Panc1 (cell line): ENCODE measurements around the gene CSF1. TPM values are rescaled to one million over a fixed set of nuclear protein-coding genes. Genes with fewer than 3 reads are reported as not detected.

Source experiments
- ATAC-seq: fragments of 200-7000 bp; cut with Tn5 transposase; 2 replicates; pipeline ENCODE4 v1.9.1; 2020; ENCODE audit warnings: mild to moderate bottlenecking, moderate library complexity
- BruUV-seq: library from RNA; stranded (reverse); fragments of 400-500 nt; replicated peaks from 2 replicates; lab custom pipeline; 2021; lab: Mats Ljungman, UMichigan
- CTCF ChIA-PET: fragments of 300-600 bp; sonication (Branson Sonifier 250); formaldehyde crosslinking; loops from one replicate; lab custom pipeline; 2022; ENCODE audit warnings: antibody characterized with exemption; lab: Charles Lee
- POLR2A ChIA-PET: fragments of 300-600 bp; sonication (Branson Sonifier 250); formaldehyde crosslinking; loops from one replicate; lab custom pipeline; 2022; ENCODE audit warnings: antibody characterized with exemption; lab: Charles Lee
- DNase-seq: peaks from one replicate; pipeline ENCODE4 v3.0.0-alpha.2; 2010; ENCODE audit warnings: low read depth, low spot score
- H3K27ac ChIP-seq: 2 replicates; pipeline ENCODE4 v1.5.1; 2011; ENCODE audit warnings: mild to moderate bottlenecking, low read length, inconsistent platforms
- H3K27me3 ChIP-seq: fragments of 200-500 bp; sonication (Bioruptor generic); 2 replicates; pipeline ENCODE4 v1.6.0; 2014; ENCODE audit warnings: low read length, inconsistent platforms; ENCODE audit not compliant: control insufficient read depth, insufficient read depth
- H3K36me3 ChIP-seq: fragments of 200-500 bp; sonication (Bioruptor generic); 2 replicates; pipeline ENCODE4 v1.5.1; 2014; ENCODE audit warnings: inconsistent platforms, mild to moderate bottlenecking, low read length, moderate library complexity; ENCODE audit not compliant: control insufficient read depth, insufficient read depth
- H3K4me1 ChIP-seq: 2 replicates; pipeline ENCODE4 v1.5.1; 2011; ENCODE audit warnings: inconsistent platforms, mild to moderate bottlenecking, low read length, moderate library complexity; ENCODE audit not compliant: control insufficient read depth, insufficient read depth
- H3K4me3 ChIP-seq, 2 experiments: 2 replicates each; pipeline ENCODE4 v1.5.1; 2011 to 2012; ENCODE audit warnings: low read depth in 2 of 2, low read length in 2 of 2, mild to moderate bottlenecking in 2 of 2, inconsistent platforms in 1 of 2, moderate library complexity in 1 of 2
- H3K9me3 ChIP-seq: fragments of 200-500 bp; sonication (Bioruptor generic); 2 replicates; pipeline ENCODE4 v1.5.1; 2014; ENCODE audit warnings: low read depth, mild to moderate bottlenecking, inconsistent platforms, low read length, moderate library complexity; ENCODE audit not compliant: control insufficient read depth, insufficient read depth
- CTCF ChIP-seq: fragments of 450-650 bp; IDR thresholded peaks from 2 replicates; pipeline ENCODE4 v1.5.1; 2017; ENCODE audit warnings: mild to moderate bottlenecking
- POLR2AphosphoS5 ChIP-seq: IDR thresholded peaks from 2 replicates; pipeline ENCODE4 v1.6.1; 2012; ENCODE audit warnings: mild to moderate bottlenecking, low read depth, low read length, moderate library complexity
- REST ChIP-seq, 2 experiments: IDR thresholded peaks; 2 replicates each; pipeline ENCODE4 v1.6.1; 2011 to 2012; ENCODE audit warnings: low read depth in 2 of 2, control low read depth in 1 of 2, low read length in 1 of 2, mild to moderate bottlenecking in 1 of 2, moderate library complexity in 1 of 2; ENCODE audit not compliant: insufficient read depth in 1 of 2
- SIN3A ChIP-seq: IDR thresholded peaks from 2 replicates; pipeline ENCODE4 v1.6.1; 2012; ENCODE audit warnings: low read depth, mild to moderate bottlenecking, low read length, moderate library complexity, borderline replicate concordance; ENCODE audit not compliant: insufficient read depth
- TCF7L2 ChIP-seq: IDR thresholded peaks from 2 replicates; pipeline ENCODE4 v1.6.1; 2011; ENCODE audit warnings: mild to moderate bottlenecking, low read depth, low read length, inconsistent platforms
- in situ Hi-C: cut with HindIII; loops from 2 replicates; pipeline ENCODE4 v1.10.0; 2016; ENCODE audit warnings: low sequenced_read_pairs, low pct_unique_long_range_greater_than_20kb
- intact Hi-C: fragments of 100-400 bp; cut with micrococcal nuclease; formaldehyde crosslinking; loops from one replicate; pipeline ENCODE4 v1.10.0; 2022; ENCODE audit not compliant: unreplicated experiment
- total RNA-seq: library from RNA; stranded (reverse); gene quantifications from one replicate; pipeline ENCODE4 v1.2.1, GENCODE V29; 2021; ENCODE audit not compliant: unreplicated experiment

Gene CSF1
- total RNA-seq, 1 experiment from 2014 or later: 217 TPM

GRCh38 chr1:109969146-109969829 is 58.6 kb downstream of the CSF1 start:
- intact Hi-C loops: no loop called here
- no peaks in the 10 kb centered on the region for H3K36me3 ChIP-seq
- no peaks in the 10 kb centered on the region for H3K9me3 ChIP-seq
- ATAC-seq: no peak
- no TSS peak for BruUV-seq
- DNase-seq: no peak
- ChIA-PET CTCF (no interaction called here), POLR2A (no interaction called here)
- H3K4me1 ChIP-seq: peaks cover 6% of the 10 kb centered on the region; the same call in 1 of the 2 replicates
- H3K27me3 ChIP-seq: no peaks in the 10 kb centered on the region
- TF ChIP-seq SIN3A (no peak), CTCF (no peak), POLR2AphosphoS5 (no peak), REST (IDR thresholded peaks at IDR 0.05; ENCODE audit: insufficient read depth in 1 of 2, low read depth in 2 of 2, low read length in 1 of 2) (no peak), TCF7L2 (no peak)
- H3K27ac ChIP-seq: peak overlapping the region; percentile 75; the same call in 1 of the 2 replicates
- H3K4me3 ChIP-seq: no peak overlapping the region
- in situ Hi-C loops: no loop called here

- ChIA-PET POLR2A (no interaction called here), CTCF (interaction anchor here (0.7 kb wide), 1 partner anchor 20 kb away, joined by 3 read pairs; no protein-coding TSS in a partner anchor)
- TF ChIP-seq TCF7L2 (no peak), REST (IDR thresholded peaks at IDR 0.05; ENCODE audit: insufficient read depth in 1 of 2, low read depth in 2 of 2, low read length in 1 of 2) (no peak), SIN3A (no peak), CTCF (no peak), POLR2AphosphoS5 (no peak)
- Histone ChIP-seq H3K27me3 (no peaks in the 10 kb centered on the region), H3K4me1 (peaks cover 6% of the 10 kb centered on the region; the same call in 1 of the 2 replicates), H3K4me3 (no peak overlapping the region), H3K9me3 (no peaks in the 10 kb centered on the region), H3K36me3 (no peaks in the 10 kb centered on the region), H3K27ac (peak overlapping the region; percentile 75; the same call in 1 of the 2 replicates)
- in situ Hi-C loops: no loop called here
- intact Hi-C loops: no loop called here
- ATAC-seq: no peak
- no TSS peak for BruUV-seq
- no peak for DNase-seq
Observed at GRCh38 chr1:109969907-109970306, 59.3 kb downstream of the CSF1 start.
